ENCODE results near the gene NCSTN.

Gene NCSTN

GRCh38 chr1:160362168-160362957 is 19.2 kb downstream of the NCSTN start:
- Histone ChIP-seq H3K4me1 (ENCODE audit: control insufficient read depth, insufficient read depth, low read length) (no peaks in the 10 kb centered on the region), H3K27me3 (ENCODE audit: control insufficient read depth in 1 of 2, insufficient read depth in 2 of 2, low read length in 2 of 2) (peaks cover 0 to 3% of the 10 kb centered on the region in 2 donors), H3K9ac (ENCODE audit: low read length in 2 of 2) (no peak overlapping the region), H3K27ac (ENCODE audit: low read length) (no peak overlapping the region), H3K4me3 (ENCODE audit: low read length in 2 of 2) (no peak overlapping the region), H3K9me3 (ENCODE audit: control insufficient read depth in 2 of 2, low read length in 2 of 2) (no peaks in the 10 kb centered on the region), H3K36me3 (ENCODE audit: control insufficient read depth in 2 of 2, insufficient read depth in 2 of 2, low read length in 2 of 2) (peaks cover 10 to 18% of the 10 kb centered on the region in 2 donors)

- Histone ChIP-seq H3K27me3 (ENCODE audit: control insufficient read depth in 1 of 2, insufficient read depth in 2 of 2, low read length in 2 of 2) (peaks cover 0 to 3% of the 10 kb centered on the region in 2 donors), H3K4me1 (ENCODE audit: control insufficient read depth, insufficient read depth, low read length) (no peaks in the 10 kb centered on the region), H3K27ac (ENCODE audit: low read length) (no peak overlapping the region), H3K36me3 (ENCODE audit: control insufficient read depth in 2 of 2, insufficient read depth in 2 of 2, low read length in 2 of 2) (peaks cover 5 to 13% of the 10 kb centered on the region in 2 donors), H3K4me3 (ENCODE audit: low read length in 2 of 2) (no peak overlapping the region), H3K9me3 (ENCODE audit: control insufficient read depth in 2 of 2, low read length in 2 of 2) (no peaks in the 10 kb centered on the region), H3K9ac (ENCODE audit: low read length in 2 of 2) (no peak overlapping the region)
Observed at GRCh38 chr1:160363010-160363409, 19.8 kb downstream of the NCSTN start.

- peaks cover 0 to 3% of the 10 kb centered on the region in 2 donors for H3K27me3 ChIP-seq (ENCODE audit: control insufficient read depth in 1 of 2, insufficient read depth in 2 of 2, low read length in 2 of 2)
- H3K9me3 ChIP-seq (ENCODE audit: control insufficient read depth in 2 of 2, low read length in 2 of 2), result no peaks in the 10 kb centered on the region
- no peak overlapping the region for H3K27ac ChIP-seq (ENCODE audit: low read length)
- no peak overlapping the region for H3K4me3 ChIP-seq (ENCODE audit: low read length in 2 of 2)
- no peak overlapping the region for H3K9ac ChIP-seq (ENCODE audit: low read length in 2 of 2)
- no peaks in the 10 kb centered on the region for H3K4me1 ChIP-seq (ENCODE audit: control insufficient read depth, insufficient read depth, low read length)
- peaks cover 3 to 9% of the 10 kb centered on the region in 2 donors for H3K36me3 ChIP-seq (ENCODE audit: control insufficient read depth in 2 of 2, insufficient read depth in 2 of 2, low read length in 2 of 2)
Observed at GRCh38 chr1:160363951-160364735, 21.0 kb downstream of the NCSTN start.

- H3K27ac ChIP-seq (ENCODE audit: low read length), result no peak overlapping the region
- peaks cover 0 to 3% of the 10 kb centered on the region in 2 donors for H3K27me3 ChIP-seq (ENCODE audit: control insufficient read depth in 1 of 2, insufficient read depth in 2 of 2, low read length in 2 of 2)
- peaks cover 0 to 5% of the 10 kb centered on the region in 2 donors for H3K36me3 ChIP-seq (ENCODE audit: control insufficient read depth in 2 of 2, insufficient read depth in 2 of 2, low read length in 2 of 2)
- H3K9ac ChIP-seq (ENCODE audit: low read length in 2 of 2), result no peak overlapping the region
- no peak overlapping the region for H3K4me3 ChIP-seq (ENCODE audit: low read length in 2 of 2)
- H3K9me3 ChIP-seq (ENCODE audit: control insufficient read depth in 2 of 2, low read length in 2 of 2), result no peaks in the 10 kb centered on the region
- H3K4me1 ChIP-seq (ENCODE audit: control insufficient read depth, insufficient read depth, low read length), result no peaks in the 10 kb centered on the region
Observed at GRCh38 chr1:160365325-160365724, 22.1 kb downstream of the NCSTN start.

GRCh38 chr1:160366731-160367515 is 23.7 kb downstream of the NCSTN start, which contains the start of gene NHLH1:
NHLH1 (plus strand) TSS chr1:160367071; CDS start chr1:160370732, 3,661 bp downstream.
- no peak within 1 kb of the TSS for H3K9ac ChIP-seq (ENCODE audit: low read length in 2 of 2)
- H3K4me3 ChIP-seq (ENCODE audit: low read length in 2 of 2), result no peak within 1 kb of the TSS
- no peaks in the 10 kb centered on the region for H3K9me3 ChIP-seq (ENCODE audit: control insufficient read depth in 2 of 2, low read length in 2 of 2)
- H3K36me3 ChIP-seq (ENCODE audit: control insufficient read depth in 2 of 2, insufficient read depth in 2 of 2, low read length in 2 of 2), result no peaks in the 10 kb centered on the region
- peaks cover 3 to 8% of the 10 kb centered on the region in 2 donors for H3K27me3 ChIP-seq (ENCODE audit: control insufficient read depth in 1 of 2, insufficient read depth in 2 of 2, low read length in 2 of 2)
- no peaks in the 10 kb centered on the region for H3K4me1 ChIP-seq (ENCODE audit: control insufficient read depth, insufficient read depth, low read length)
- H3K27ac ChIP-seq (ENCODE audit: low read length), result no peak within 1 kb of the TSS

GRCh38 chr1:160367516-160367900 is 24.3 kb downstream of the NCSTN start:
- Histone ChIP-seq H3K27me3 (ENCODE audit: control insufficient read depth in 1 of 2, insufficient read depth in 2 of 2, low read length in 2 of 2) (peaks cover 6 to 8% of the 10 kb centered on the region in 2 donors), H3K4me3 (ENCODE audit: low read length in 2 of 2) (no peak overlapping the region), H3K9ac (ENCODE audit: low read length in 2 of 2) (no peak overlapping the region)

GRCh38 chr1:160367934-160368923 is 25.0 kb downstream of the NCSTN start:
- no peaks in the 10 kb centered on the region for H3K36me3 ChIP-seq (ENCODE audit: control insufficient read depth in 2 of 2, insufficient read depth in 2 of 2, low read length in 2 of 2)
- H3K27ac ChIP-seq (ENCODE audit: low read length), result no peak overlapping the region
- H3K4me3 ChIP-seq (ENCODE audit: low read length in 2 of 2), result no peak overlapping the region
- H3K9ac ChIP-seq (ENCODE audit: low read length in 2 of 2), result no peak overlapping the region
- H3K4me1 ChIP-seq (ENCODE audit: control insufficient read depth, insufficient read depth, low read length), result no peaks in the 10 kb centered on the region
- no peaks in the 10 kb centered on the region for H3K9me3 ChIP-seq (ENCODE audit: control insufficient read depth in 2 of 2, low read length in 2 of 2)
- peaks cover 8% of the 10 kb centered on the region in 2 donors for H3K27me3 ChIP-seq (ENCODE audit: control insufficient read depth in 1 of 2, insufficient read depth in 2 of 2, low read length in 2 of 2)

More at GRCh38 chr1:160367516-160367900, 24.3 kb downstream of the NCSTN start:
- Histone ChIP-seq H3K36me3 (ENCODE audit: control insufficient read depth in 2 of 2, insufficient read depth in 2 of 2, low read length in 2 of 2) (no peaks in the 10 kb centered on the region), H3K27ac (ENCODE audit: low read length) (no peak overlapping the region), H3K9me3 (ENCODE audit: control insufficient read depth in 2 of 2, low read length in 2 of 2) (no peaks in the 10 kb centered on the region), H3K4me1 (ENCODE audit: control insufficient read depth, insufficient read depth, low read length) (no peaks in the 10 kb centered on the region)

GRCh38 chr1:160369087-160369486 is 25.9 kb downstream of the NCSTN start:
- Histone ChIP-seq H3K9me3 (ENCODE audit: control insufficient read depth in 2 of 2, low read length in 2 of 2) (no peaks in the 10 kb centered on the region), H3K4me1 (ENCODE audit: control insufficient read depth, insufficient read depth, low read length) (no peaks in the 10 kb centered on the region), H3K27me3 (ENCODE audit: control insufficient read depth in 1 of 2, insufficient read depth in 2 of 2, low read length in 2 of 2) (peaks cover 8% of the 10 kb centered on the region in 2 donors), H3K36me3 (ENCODE audit: control insufficient read depth in 2 of 2, insufficient read depth in 2 of 2, low read length in 2 of 2) (no peaks in the 10 kb centered on the region), H3K27ac (ENCODE audit: low read length) (no peak overlapping the region), H3K4me3 (ENCODE audit: low read length in 2 of 2) (no peak overlapping the region), H3K9ac (ENCODE audit: low read length in 2 of 2) (no peak overlapping the region)

- Histone ChIP-seq H3K27me3 (ENCODE audit: control insufficient read depth in 1 of 2, insufficient read depth in 2 of 2, low read length in 2 of 2) (peaks cover 8 to 12% of the 10 kb centered on the region in 2 donors), H3K4me1 (ENCODE audit: control insufficient read depth, insufficient read depth, low read length) (peaks cover 4% of the 10 kb centered on the region), H3K9ac (ENCODE audit: low read length in 2 of 2) (no peak overlapping the region), H3K27ac (ENCODE audit: low read length) (no peak overlapping the region), H3K4me3 (ENCODE audit: low read length in 2 of 2) (no peak overlapping the region), H3K36me3 (ENCODE audit: control insufficient read depth in 2 of 2, insufficient read depth in 2 of 2, low read length in 2 of 2) (no peaks in the 10 kb centered on the region), H3K9me3 (ENCODE audit: control insufficient read depth in 2 of 2, low read length in 2 of 2) (no peaks in the 10 kb centered on the region)
Observed at GRCh38 chr1:160370561-160371345, 27.6 kb downstream of the NCSTN start.

Data from stomach smooth muscle (tissue), 2 donors.